Right lobe of liver (tissue), 6 donors: ENCODE results near the gene SPDYE5. TPM values are rescaled to one million over a fixed set of nuclear protein-coding genes. Genes with fewer than 3 reads are reported as not detected.
"Not testable (repeated sequence)": the region's sequence is repeated elsewhere in the genome, so short reads cannot be mapped to it uniquely, and the experiment has no call there.

ENCODE experiments used
- ATAC-seq, 4 donors: fragments of 200-7000 bp; cut with Tn5 transposase; one replicate each; pipeline ENCODE4 v1.9.1; 2020; ENCODE audit warnings: mild to moderate bottlenecking in 4 of 4, moderate library complexity in 4 of 4
- DNase-seq, 3 donors: peaks; one replicate each; pipeline ENCODE4 v3.0.0-alpha.2; 2020
- H3K27ac ChIP-seq, 3 donors: fragments of 200-600 bp; one replicate each; pipeline ENCODE4 v1.8.0; 2022
- H3K27me3 ChIP-seq, 2 donors: fragments of 200-600 bp; one replicate each; pipeline ENCODE4 v1.8.0; 2022
- H3K36me3 ChIP-seq, 4 donors: fragments of 200-600 bp; sonication (generic) in 1 of 4; one replicate each; pipeline versions ENCODE4 v1.5.1 to v1.8.0; 2017 to 2022; ENCODE audit warnings: control low read depth in 1 of 4
- H3K4me1 ChIP-seq, 4 donors: fragments of 200-600 bp; sonication (generic) in 1 of 4; one replicate each; pipeline versions ENCODE4 v1.5.1 to v1.8.0; 2017 to 2022; ENCODE audit warnings: control low read depth in 1 of 4
- H3K4me3 ChIP-seq, 3 donors: fragments of 200-600 bp; one replicate each; pipeline ENCODE4 v1.8.0; 2022
- H3K9me3 ChIP-seq, 4 donors: fragments of 200-600 bp; sonication (generic) in 1 of 4; one replicate each; pipeline versions ENCODE4 v1.5.1 to v1.8.0; 2017 to 2022; ENCODE audit warnings: control low read depth in 1 of 4
- CTCF ChIP-seq, 4 donors: fragments of 200-600 bp in 3 of 4; fragments of 450-650 bp in 1 of 4; IDR thresholded peaks; one replicate each; pipeline versions ENCODE4 v1.5.1 to v1.8.0; 2016 to 2022; ENCODE audit warnings: antibody characterized with exemption in 4 of 4, mild to moderate bottlenecking in 2 of 4
- POLR2A ChIP-seq: fragments of 450-650 bp; IDR thresholded peaks from one replicate; pipeline ENCODE4 v1.6.1; 2017; ENCODE audit warnings: antibody characterized with exemption, mild to moderate bottlenecking
- WGBS: methylation state at CpG from one replicate; pipeline ENCODE4 v1.1.6; 2018; ENCODE audit warnings: low coverage, low lambda C conversion rate; ENCODE audit not compliant: insufficient coverage; ENCODE audit errors: missing lambda C conversion rate; 5-methylcytosine and 5-hydroxymethylcytosine counted together
- intact Hi-C, 2 donors: fragments of 100-400 bp; cut with DNase I; formaldehyde crosslinking; loops; one replicate each; pipeline versions ENCODE4 v1.11.2 to v1.14.1; 2022
- total RNA-seq, 6 experiments: library from RNA; depleted of rRNA in 2 of 6; stranded (reverse); fragments of >200 nt in 2 of 6; fragmentation: NEBNext Ultra II Directional in 3 of 6; extraction: Animal tissue kit (Norgen Biotek cat#: 25700) in 3 of 6; gene quantifications; one replicate each; pipeline versions ENCODE4 v1.1.0 to v1.2.4, GENCODE V29; 2016 to 2023
- donor health status: DM: no; HTN: yes; CAD: no.
- donor health status: DM: no; HTN: no; CAD: no.
- donor health status: DM: no; HTN: no; CAD: no.
- donor health status: DM: no; HTN: yes; CAD: no.
- donor health status: DM: no; HTN: yes; CAD: no.

SPDYE5 gene
- total RNA-seq, 6 experiments from 2014 or later = not detected

- H3K36me3 ChIP-seq, H3K4me1 ChIP-seq, H3K9me3 ChIP-seq, H3K27me3 ChIP-seq, ATAC-seq, intact Hi-C loops: not testable (repeated sequence)
- DNase-seq = peak in 1 of 3 donors; percentile 18
- WGBS = 0% methylated on average over 16 of the region's 32 CpGs
- Histone ChIP-seq H3K4me3 (peak overlapping the region; percentile 72 to 79 (median 78)), H3K27ac (peak overlapping the region; percentile 60 to 87 (median 74))
These were observed 6.7 kb upstream of the SPDYE5 start for GRCh38 chr7:75485355-75485978.

GRCh38 chr7:75485979-75486643 is 6.0 kb upstream of the SPDYE5 start, which contains the start of gene POM121C:
TSS of gene POM121C (minus strand) at chr7:75486299. CDS start at chr7:75441496, 44,803 bp downstream.
- H3K9me3 ChIP-seq, H3K36me3 ChIP-seq, H3K4me1 ChIP-seq, intact Hi-C loops, H3K27me3 ChIP-seq: not testable (repeated sequence)
- ATAC-seq = peak; percentile 100
- Histone ChIP-seq H3K4me3 (peak within 1 kb of the TSS; percentile 72 to 79 (median 78)), H3K27ac (peak within 1 kb of the TSS; percentile 60 to 87 (median 74))
- 0% methylated on average over 12 of the region's 49 CpGs for WGBS
- peak; percentile 69 for TF ChIP-seq POLR2A
- DNase-seq = peak; percentile 96 to 98 (median 98)

GRCh38 chr7:75509033-75509432 is 16.9 kb downstream of the SPDYE5 start:
- H3K36me3 ChIP-seq, intact Hi-C loops, DNase-seq, H3K9me3 ChIP-seq, H3K27ac ChIP-seq, H3K27me3 ChIP-seq, H3K4me3 ChIP-seq, H3K4me1 ChIP-seq: not testable (repeated sequence)
- ATAC-seq = peak in 2 of 4 donors; percentile 33 to 66
- no CpG with 5 or more reads among the region's 4 CpGs for WGBS

GRCh38 chr7:75518842-75519241 is 26.7 kb downstream of the SPDYE5 start:
- 56% methylated on average over 2 of the region's 2 CpGs for WGBS
- H3K36me3 ChIP-seq = peaks cover 0 to 24% (median 2%) of the 10 kb centered on the region in 4 donors
- H3K4me1 ChIP-seq, DNase-seq, ATAC-seq, H3K4me3 ChIP-seq, H3K27me3 ChIP-seq, H3K27ac ChIP-seq, intact Hi-C loops, H3K9me3 ChIP-seq: not testable (repeated sequence)

- intact Hi-C loops, DNase-seq, H3K9me3 ChIP-seq, H3K4me3 ChIP-seq, H3K27ac ChIP-seq, ATAC-seq, H3K27me3 ChIP-seq, H3K4me1 ChIP-seq: not testable (repeated sequence)
- H3K36me3 ChIP-seq = peaks cover 0 to 30% (median 6%) of the 10 kb centered on the region in 4 donors
These were observed 29.6 kb downstream of the SPDYE5 start for GRCh38 chr7:75521727-75522126.

GRCh38 chr7:75527224-75527722 is 35.2 kb downstream of the SPDYE5 start:
- Histone ChIP-seq H3K36me3 (peaks cover 0 to 30% (median 6%) of the 10 kb centered on the region in 4 donors), H3K27ac (peak overlapping the region; percentile 57 to 79 (median 69)), H3K4me3 (peak overlapping the region; percentile 95 to 99 (median 96))
- 0% methylated on average over 10 of the region's 37 CpGs for WGBS
- DNase-seq = peak in 1 of 3 donors; percentile 27
- H3K4me1 ChIP-seq, intact Hi-C loops, H3K9me3 ChIP-seq, ATAC-seq, H3K27me3 ChIP-seq: not testable (repeated sequence)

GRCh38 chr7:75531359-75531821 is 39.3 kb downstream of the SPDYE5 start:
- 68% methylated on average over 2 of the region's 6 CpGs for WGBS
- H3K4me3 ChIP-seq = no peak overlapping the region
- DNase-seq = peak in 1 of 3 donors; percentile 13
- no peaks in the 10 kb centered on the region for H3K27me3 ChIP-seq
- H3K36me3 ChIP-seq = peaks cover 0 to under 1% (median 0%) of the 10 kb centered on the region in 4 donors
- no peaks in the 10 kb centered on the region for H3K9me3 ChIP-seq
- TF ChIP-seq CTCF (IDR thresholded peaks at IDR 0.05) = no peak
- no peak for TF ChIP-seq POLR2A
- peaks cover 0 to 6% (median 3%) of the 10 kb centered on the region in 4 donors for H3K4me1 ChIP-seq
- ATAC-seq = no peak
- intact Hi-C loops = no loop called here
- H3K27ac ChIP-seq = no peak overlapping the region
